Neuronal stem cell (in vitro differentiated cells): ENCODE data around the gene NRXN3.

Experiments used
- DNase-seq: peaks from one replicate; pipeline ENCODE4 v3.0.0-alpha.2; 2013; ENCODE audit warnings: low spot score
- H2AFZ ChIP-seq: one replicate; pipeline ENCODE4 v1.6.1; 2013; ENCODE audit warnings: mild to moderate bottlenecking, low read length, inconsistent platforms
- H2AK5ac ChIP-seq: 2 replicates; pipeline ENCODE4 v1.6.1; 2013; ENCODE audit warnings: low read depth, mild to moderate bottlenecking, inconsistent platforms, low read length, moderate library complexity, mixed read lengths
- H2BK120ac ChIP-seq: 2 replicates; pipeline ENCODE4 v1.6.1; 2013; ENCODE audit warnings: low read depth, mild to moderate bottlenecking, inconsistent platforms, low read length, moderate library complexity, mixed read lengths
- H2BK12ac ChIP-seq: one replicate; pipeline ENCODE4 v1.6.1; 2013; ENCODE audit warnings: low read length, inconsistent platforms
- H2BK15ac ChIP-seq: 2 replicates; pipeline ENCODE4 v1.6.1; 2013; ENCODE audit warnings: mild to moderate bottlenecking, low read length, inconsistent platforms, mixed read lengths
- H2BK5ac ChIP-seq: one replicate; pipeline ENCODE4 v1.6.1; 2013; ENCODE audit warnings: inconsistent platforms, mild to moderate bottlenecking, low read length, moderate library complexity
- H3K14ac ChIP-seq: one replicate; pipeline ENCODE4 v1.6.1; 2013; ENCODE audit warnings: low read length, inconsistent platforms
- H3K18ac ChIP-seq: 2 replicates; pipeline ENCODE4 v1.6.1; 2013; ENCODE audit warnings: low read length, inconsistent platforms
- H3K23ac ChIP-seq: 2 replicates; pipeline ENCODE4 v1.6.1; 2013; ENCODE audit warnings: low read depth, mild to moderate bottlenecking, mixed read lengths, low read length, inconsistent platforms; ENCODE audit not compliant: poor library complexity
- H3K27ac ChIP-seq: replicated peaks from 3 replicates; pipeline ENCODE4 v1.5.1; 2013; ENCODE audit warnings: low read length, inconsistent platforms
- H3K27me3 ChIP-seq, 3 experiments: 2 replicates each; pipeline ENCODE4 v1.6.1; 2013; ENCODE audit warnings: low read length in 3 of 3, mild to moderate bottlenecking in 2 of 3, inconsistent platforms in 1 of 3, low read depth in 1 of 3, mixed read lengths in 1 of 3, moderate library complexity in 1 of 3; ENCODE audit not compliant: control insufficient read depth in 3 of 3, insufficient read depth in 3 of 3
- H3K36me3 ChIP-seq, 2 donors: replicated peaks in 1 of 2; 2 replicates each; pipeline ENCODE4 v1.6.1; 2013; ENCODE audit warnings: low read length in 2 of 2; ENCODE audit not compliant: control insufficient read depth in 2 of 2, insufficient read depth in 2 of 2
- H3K4ac ChIP-seq: 2 replicates; pipeline ENCODE4 v1.6.1; 2013; ENCODE audit warnings: inconsistent platforms, mild to moderate bottlenecking, low read length, moderate library complexity
- H3K4me1 ChIP-seq, 2 donors: 1 replicate in 1 of 2; 2 replicates in 1 of 2; pipeline ENCODE4 v1.6.1; 2013; ENCODE audit warnings: low read length in 2 of 2, low read depth in 1 of 2; ENCODE audit not compliant: control insufficient read depth in 2 of 2, insufficient read depth in 1 of 2
- H3K4me2 ChIP-seq: one replicate; pipeline ENCODE4 v1.6.1; 2013; ENCODE audit warnings: mild to moderate bottlenecking, low read length, inconsistent platforms; ENCODE audit not compliant: insufficient read depth, poor library complexity, severe bottlenecking
- H3K4me3 ChIP-seq, 2 donors: 2 replicates each; pipeline ENCODE4 v1.5.1; 2013; ENCODE audit warnings: low read length in 2 of 2, mild to moderate bottlenecking in 2 of 2, inconsistent platforms in 1 of 2, moderate library complexity in 1 of 2
- H3K79me1 ChIP-seq: one replicate; pipeline ENCODE4 v1.6.1; 2013; ENCODE audit warnings: low read depth, mild to moderate bottlenecking, inconsistent platforms, low read length, moderate library complexity
- H3K9ac ChIP-seq: one replicate; pipeline ENCODE4 v1.6.1; 2013; ENCODE audit warnings: mild to moderate bottlenecking, low read depth, low read length, inconsistent platforms; ENCODE audit not compliant: poor library complexity
- H3K9me3 ChIP-seq, 2 donors: replicated peaks in 1 of 2; 2 replicates each; pipeline versions ENCODE3 to v1.6.1; 2013; ENCODE audit warnings: low read length in 2 of 2, mild to moderate bottlenecking in 2 of 2, inconsistent platforms in 1 of 2, low read depth in 1 of 2, mixed read lengths in 1 of 2, moderate library complexity in 1 of 2; ENCODE audit not compliant: control insufficient read depth in 2 of 2, insufficient read depth in 1 of 2
- H4K8ac ChIP-seq: one replicate; pipeline ENCODE4 v1.6.1; 2013; ENCODE audit warnings: low read depth, mild to moderate bottlenecking, inconsistent platforms, low read length, moderate library complexity
- H4K91ac ChIP-seq: one replicate; pipeline ENCODE4 v1.6.1; 2013; ENCODE audit warnings: low read length, low read depth, mild to moderate bottlenecking, inconsistent platforms; ENCODE audit not compliant: poor library complexity
- WGBS, 2 donors: extraction: QIAGEN DNeasy Blood & Tissue Kit; methylation state at CpG; one replicate each; pipeline ENCODE4 v1.1.7; 2013; ENCODE audit warnings: missing lambda C conversion rate in 2 of 2, mixed read lengths in 1 of 2; ENCODE audit not compliant: insufficient read length in 2 of 2, insufficient replicate concordance in 1 of 2; ENCODE audit errors: extremely low coverage in 2 of 2; 5-methylcytosine and 5-hydroxymethylcytosine counted together

NRXN3 gene

GRCh38 chr14:79084861-79085260, 914.7 kb downstream of the NRXN3 start:
- no peaks in the 10 kb centered on the region for H3K4me1 ChIP-seq
- H3K4me2 ChIP-seq: no peak overlapping the region
- no peak overlapping the region for H3K18ac ChIP-seq
- no peaks in the 10 kb centered on the region for H3K27me3 ChIP-seq
- no peak overlapping the region for H2BK5ac ChIP-seq
- no peak overlapping the region for H3K4ac ChIP-seq
- no peak for DNase-seq
- no CpG with 5 or more reads among the region's 4 CpGs for WGBS, 2 donors
- no peak overlapping the region for H3K23ac ChIP-seq
- H3K4me3 ChIP-seq: no peak overlapping the region
- H2BK12ac ChIP-seq: no peak overlapping the region
- no peak overlapping the region for H2AFZ ChIP-seq
- no peak overlapping the region for H2BK120ac ChIP-seq
- no peak overlapping the region for H3K27ac ChIP-seq
- no peak overlapping the region for H2BK15ac ChIP-seq
- no peak overlapping the region for H4K8ac ChIP-seq
- H3K36me3 ChIP-seq: no peaks in the 10 kb centered on the region
- no peaks in the 10 kb centered on the region for H3K9me3 ChIP-seq
- H3K14ac ChIP-seq: no peak overlapping the region
- H2AK5ac ChIP-seq: no peak overlapping the region
- no peak overlapping the region for H4K91ac ChIP-seq
- H3K79me1 ChIP-seq: no peaks in the 10 kb centered on the region
- H3K9ac ChIP-seq: no peak overlapping the region

- no CpG with 5 or more reads among the region's 3 CpGs for WGBS, 2 donors
- H3K27ac ChIP-seq: no peak overlapping the region
Measured at GRCh38 chr14:79089576-79089975, 919.4 kb downstream of the NRXN3 start.

GRCh38 chr14:79090641-79091180, 920.5 kb downstream of the NRXN3 start:
- WGBS, 2 donors: no CpG with 5 or more reads among the region's 2 CpGs
- no peak overlapping the region for H4K91ac ChIP-seq
- no peak overlapping the region for H2BK15ac ChIP-seq
- no peak overlapping the region for H4K8ac ChIP-seq
- H2BK5ac ChIP-seq: no peak overlapping the region
- no peak overlapping the region for H2BK120ac ChIP-seq
- no peak overlapping the region for H3K9ac ChIP-seq
- H2BK12ac ChIP-seq: no peak overlapping the region
- no peak overlapping the region for H2AFZ ChIP-seq
- H3K27ac ChIP-seq: no peak overlapping the region
- no peak overlapping the region for H3K23ac ChIP-seq
- no peak for DNase-seq
- no peaks in the 10 kb centered on the region for H3K36me3 ChIP-seq
- H2AK5ac ChIP-seq: no peak overlapping the region
- H3K27me3 ChIP-seq: no peaks in the 10 kb centered on the region
- H3K4me1 ChIP-seq: peaks cover 0 to 6% of the 10 kb centered on the region in 2 donors
- H3K4me3 ChIP-seq: no peak overlapping the region
- no peak overlapping the region for H3K14ac ChIP-seq
- no peaks in the 10 kb centered on the region for H3K9me3 ChIP-seq
- no peak overlapping the region for H3K4ac ChIP-seq
- H3K18ac ChIP-seq: no peak overlapping the region
- H3K79me1 ChIP-seq: no peaks in the 10 kb centered on the region
- H3K4me2 ChIP-seq: no peak overlapping the region

More at GRCh38 chr14:79089576-79089975, 919.4 kb downstream of the NRXN3 start:
- DNase-seq: no peak
- Histone ChIP-seq H3K4me3 (no peak overlapping the region), H2BK15ac (no peak overlapping the region), H3K27me3 (no peaks in the 10 kb centered on the region), H3K4me1 (peaks cover 0 to 6% of the 10 kb centered on the region in 2 donors), H3K9ac (no peak overlapping the region), H3K23ac (no peak overlapping the region), H3K36me3 (no peaks in the 10 kb centered on the region), H3K18ac (no peak overlapping the region), H2BK5ac (no peak overlapping the region), H3K79me1 (no peaks in the 10 kb centered on the region), H3K4me2 (no peak overlapping the region), H4K8ac (no peak overlapping the region), H3K4ac (no peak overlapping the region), H3K14ac (no peak overlapping the region), H2AK5ac (no peak overlapping the region), H3K9me3 (no peaks in the 10 kb centered on the region), H2AFZ (no peak overlapping the region), H4K91ac (no peak overlapping the region), H2BK12ac (no peak overlapping the region), H2BK120ac (no peak overlapping the region)

- Histone ChIP-seq H4K8ac (no peak overlapping the region), H2BK12ac (no peak overlapping the region), H3K9ac (no peak overlapping the region), H3K79me1 (no peaks in the 10 kb centered on the region), H3K4me2 (no peak overlapping the region), H3K36me3 (no peaks in the 10 kb centered on the region), H3K18ac (no peak overlapping the region), H3K14ac (no peak overlapping the region), H2BK120ac (no peak overlapping the region), H2BK5ac (no peak overlapping the region), H3K4ac (no peak overlapping the region), H3K23ac (no peak overlapping the region), H3K27me3 (no peaks in the 10 kb centered on the region), H3K4me3 (no peak overlapping the region), H4K91ac (no peak overlapping the region), H2AFZ (no peak overlapping the region), H3K27ac (no peak overlapping the region), H2BK15ac (no peak overlapping the region), H3K4me1 (peaks cover 0 to 6% of the 10 kb centered on the region in 2 donors), H2AK5ac (no peak overlapping the region), H3K9me3 (no peaks in the 10 kb centered on the region)
- peak; percentile 49 for DNase-seq
- no CpG with 5 or more reads among the region's 4 CpGs for WGBS, 2 donors
Measured at GRCh38 chr14:79091381-79091963, 921.3 kb downstream of the NRXN3 start.
